GM12864 (cell line): ENCODE data around the gene ANGPTL8.

Experiments
- DNase-seq: peaks from one replicate; pipeline ENCODE4 v3.0.0-alpha.2; 2011; ENCODE audit warnings: low read depth
- H3K4me3 ChIP-seq: 2 replicates; pipeline ENCODE4 v1.5.1; 2011; ENCODE audit warnings: mild to moderate bottlenecking, low read depth, low read length, control low read depth
- TF ChIP-seq, protein P1 (sequence below): IDR thresholded peaks from 2 replicates; pipeline ENCODE4 v1.5.1; 2011; ENCODE audit warnings: low read depth, mild to moderate bottlenecking, moderate library complexity, low read length, control low read depth, inconsistent platforms; ENCODE audit errors: missing control alignments

The ANGPTL8 gene

DNA sequence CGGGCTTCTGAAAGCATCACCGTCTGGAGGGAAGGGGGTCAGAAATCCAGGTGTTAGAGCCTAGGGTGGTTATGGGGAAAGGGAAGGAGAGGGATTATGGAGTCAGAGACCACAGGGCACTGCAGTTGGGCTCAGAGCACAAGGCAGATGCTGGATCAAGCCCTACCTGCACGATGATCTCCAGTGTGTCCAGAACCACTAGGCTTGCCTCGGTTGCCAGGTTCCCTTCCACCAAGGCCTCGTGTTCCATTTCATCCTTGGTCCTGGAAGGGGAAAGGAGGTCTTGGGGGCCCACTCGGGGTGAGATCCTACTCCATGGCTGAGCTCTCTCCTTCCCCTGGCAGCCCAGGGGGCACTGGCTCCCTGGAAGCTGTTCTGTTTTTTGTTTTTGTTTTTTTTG, 25.0 kb upstream of the ANGPTL8 start:
- no peak for DNase-seq
- TF ChIP-seq, protein P1, sequence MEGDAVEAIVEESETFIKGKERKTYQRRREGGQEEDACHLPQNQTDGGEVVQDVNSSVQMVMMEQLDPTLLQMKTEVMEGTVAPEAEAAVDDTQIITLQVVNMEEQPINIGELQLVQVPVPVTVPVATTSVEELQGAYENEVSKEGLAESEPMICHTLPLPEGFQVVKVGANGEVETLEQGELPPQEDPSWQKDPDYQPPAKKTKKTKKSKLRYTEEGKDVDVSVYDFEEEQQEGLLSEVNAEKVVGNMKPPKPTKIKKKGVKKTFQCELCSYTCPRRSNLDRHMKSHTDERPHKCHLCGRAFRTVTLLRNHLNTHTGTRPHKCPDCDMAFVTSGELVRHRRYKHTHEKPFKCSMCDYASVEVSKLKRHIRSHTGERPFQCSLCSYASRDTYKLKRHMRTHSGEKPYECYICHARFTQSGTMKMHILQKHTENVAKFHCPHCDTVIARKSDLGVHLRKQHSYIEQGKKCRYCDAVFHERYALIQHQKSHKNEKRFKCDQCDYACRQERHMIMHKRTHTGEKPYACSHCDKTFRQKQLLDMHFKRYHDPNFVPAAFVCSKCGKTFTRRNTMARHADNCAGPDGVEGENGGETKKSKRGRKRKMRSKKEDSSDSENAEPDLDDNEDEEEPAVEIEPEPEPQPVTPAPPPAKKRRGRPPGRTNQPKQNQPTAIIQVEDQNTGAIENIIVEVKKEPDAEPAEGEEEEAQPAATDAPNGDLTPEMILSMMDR, result no peak
- H3K4me3 ChIP-seq, result no peak overlapping the region

- TF ChIP-seq, protein P1, result no peak
- H3K4me3 ChIP-seq, result no peak overlapping the region
- DNase-seq, result no peak
Observed at GRCh38 chr19:11221082-11221598, 18.3 kb upstream of the ANGPTL8 start.

- no peak overlapping the region for H3K4me3 ChIP-seq
- TF ChIP-seq, protein P1, result no peak
- no peak for DNase-seq
Observed at GRCh38 chr19:11223200-11223599, 16.2 kb upstream of the ANGPTL8 start.

- no peak overlapping the region for H3K4me3 ChIP-seq
- TF ChIP-seq, protein P1, result no peak
- DNase-seq, result no peak
Observed at GRCh38 chr19:11224429-11224828, 15.0 kb upstream of the ANGPTL8 start.

- TF ChIP-seq, protein P1, result no peak
- no peak for DNase-seq
- H3K4me3 ChIP-seq, result no peak overlapping the region
Observed at GRCh38 chr19:11225172-11225571, 14.2 kb upstream of the ANGPTL8 start.

GRCh38 chr19:11225815-11226214, 13.6 kb upstream of the ANGPTL8 start:
- TF ChIP-seq, protein P1, result no peak
- H3K4me3 ChIP-seq, result no peak overlapping the region
- DNase-seq, result no peak

- no peak overlapping the region for H3K4me3 ChIP-seq
- TF ChIP-seq, protein P1, result no peak
- no peak for DNase-seq
Observed at GRCh38 chr19:11226716-11227166, 12.7 kb upstream of the ANGPTL8 start.
